Skeletal muscle satellite cell (primary cell): ENCODE data around the gene MRTFB.
A peak's percentile ranks its signal among the peaks of the same experiment; 100 is the strongest.
"Not testable (repeated sequence)": the region's sequence is repeated elsewhere in the genome, so short reads cannot be mapped to it uniquely, and the experiment has no call there.

Experiments used
- H3K27me3 ChIP-seq: 2 replicates; pipeline ENCODE4 v1.7.0; 2013; ENCODE audit warnings: low read length; ENCODE audit not compliant: control insufficient read depth, insufficient read depth
- H3K36me3 ChIP-seq: 2 replicates; pipeline ENCODE4 v1.7.0; 2013; ENCODE audit warnings: mild to moderate bottlenecking, control low read depth, low read length; ENCODE audit not compliant: insufficient read depth
- H3K4me1 ChIP-seq: 2 replicates; pipeline ENCODE4 v1.7.0; 2013; ENCODE audit warnings: low read length; ENCODE audit not compliant: control insufficient read depth, insufficient read depth
- H3K4me2 ChIP-seq: 2 replicates; pipeline ENCODE4 v1.7.0; 2013; ENCODE audit warnings: mild to moderate bottlenecking, low read length
- H3K4me3 ChIP-seq: 2 replicates; pipeline ENCODE4 v1.7.0; 2013; ENCODE audit warnings: low read length
- H3K9ac ChIP-seq: 2 replicates; pipeline ENCODE4 v1.7.0; 2013; ENCODE audit warnings: mild to moderate bottlenecking, low read depth, low read length, moderate library complexity
- H3K9me3 ChIP-seq: replicated peaks from 2 replicates; pipeline ENCODE4 v1.7.0; 2013; ENCODE audit warnings: mild to moderate bottlenecking, control low read depth, low read length

MRTFB gene

DNA sequence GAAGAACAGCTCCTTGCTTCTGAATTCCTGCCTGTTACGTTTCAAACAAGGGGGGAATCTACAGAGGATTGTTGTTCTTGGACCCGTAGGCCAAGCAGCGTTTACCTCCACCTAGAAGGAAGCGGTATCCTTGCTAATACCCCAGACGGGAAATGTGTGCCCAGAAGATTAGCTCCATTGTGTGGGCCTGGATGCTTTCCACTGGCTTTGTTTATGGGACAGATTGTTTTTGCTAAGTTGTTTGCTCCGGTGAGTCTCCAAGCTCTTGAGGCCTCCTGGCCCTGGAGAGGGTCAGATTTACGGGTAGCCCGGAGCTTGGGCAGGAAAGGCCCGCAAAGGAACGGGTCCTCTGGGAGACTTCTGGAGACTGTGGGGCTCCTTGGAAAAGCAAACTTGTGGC is 28.4 kb upstream of the MRTFB start:
- Histone ChIP-seq H3K9ac (no peak overlapping the region), H3K36me3 (no peaks in the 10 kb centered on the region), H3K27me3 (peaks cover 13% of the 10 kb centered on the region), H3K9me3 (no peaks in the 10 kb centered on the region), H3K4me1 (no peaks in the 10 kb centered on the region), H3K4me2 (no peak overlapping the region), H3K4me3 (no peak overlapping the region)

DNA sequence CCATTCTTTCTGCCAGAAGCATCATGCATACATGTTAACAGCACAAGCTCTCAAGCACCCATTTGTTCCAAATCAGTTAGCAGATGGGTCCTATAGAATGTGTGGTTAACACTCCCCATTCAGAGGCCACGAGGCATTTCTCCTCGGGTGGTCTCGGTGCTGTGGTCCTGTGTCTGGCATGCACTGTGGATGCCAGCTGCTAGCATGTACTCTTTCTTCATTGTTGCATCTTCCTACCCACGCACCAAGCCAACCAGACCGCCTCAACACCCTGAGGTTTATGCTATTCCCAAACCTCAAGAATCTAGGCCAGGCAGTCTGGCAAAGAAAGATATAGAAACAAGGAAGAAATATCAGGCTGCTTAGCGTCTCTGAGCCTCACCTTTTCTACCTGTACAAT is 27.8 kb upstream of the MRTFB start:
- no peak overlapping the region for H3K4me2 ChIP-seq
- peaks cover 13% of the 10 kb centered on the region for H3K27me3 ChIP-seq
- no peaks in the 10 kb centered on the region for H3K36me3 ChIP-seq
- H3K4me3 ChIP-seq: no peak overlapping the region
- H3K4me1 ChIP-seq: no peaks in the 10 kb centered on the region
- no peaks in the 10 kb centered on the region for H3K9me3 ChIP-seq
- H3K9ac ChIP-seq: no peak overlapping the region

DNA sequence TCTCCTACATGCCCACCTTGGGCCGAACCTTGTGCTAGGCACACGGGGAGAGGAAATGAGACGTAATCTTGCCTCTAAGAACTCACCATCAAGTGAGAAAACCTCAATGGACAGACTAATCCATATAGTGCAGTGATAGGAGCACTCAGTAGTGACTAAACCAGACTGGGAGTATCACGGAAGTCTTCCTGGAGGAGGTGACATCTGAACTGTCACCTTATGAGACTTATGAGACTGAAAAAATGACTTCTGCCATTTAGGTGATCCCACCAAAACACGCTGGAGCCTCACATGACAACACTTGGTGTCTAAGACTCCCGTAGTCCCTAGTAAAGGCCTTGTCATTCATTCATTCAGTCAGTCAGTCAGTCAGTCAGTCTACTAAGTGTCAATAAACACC is 27.3 kb upstream of the MRTFB start:
- Histone ChIP-seq H3K9me3 (no peaks in the 10 kb centered on the region), H3K4me2 (no peak overlapping the region)

DNA sequence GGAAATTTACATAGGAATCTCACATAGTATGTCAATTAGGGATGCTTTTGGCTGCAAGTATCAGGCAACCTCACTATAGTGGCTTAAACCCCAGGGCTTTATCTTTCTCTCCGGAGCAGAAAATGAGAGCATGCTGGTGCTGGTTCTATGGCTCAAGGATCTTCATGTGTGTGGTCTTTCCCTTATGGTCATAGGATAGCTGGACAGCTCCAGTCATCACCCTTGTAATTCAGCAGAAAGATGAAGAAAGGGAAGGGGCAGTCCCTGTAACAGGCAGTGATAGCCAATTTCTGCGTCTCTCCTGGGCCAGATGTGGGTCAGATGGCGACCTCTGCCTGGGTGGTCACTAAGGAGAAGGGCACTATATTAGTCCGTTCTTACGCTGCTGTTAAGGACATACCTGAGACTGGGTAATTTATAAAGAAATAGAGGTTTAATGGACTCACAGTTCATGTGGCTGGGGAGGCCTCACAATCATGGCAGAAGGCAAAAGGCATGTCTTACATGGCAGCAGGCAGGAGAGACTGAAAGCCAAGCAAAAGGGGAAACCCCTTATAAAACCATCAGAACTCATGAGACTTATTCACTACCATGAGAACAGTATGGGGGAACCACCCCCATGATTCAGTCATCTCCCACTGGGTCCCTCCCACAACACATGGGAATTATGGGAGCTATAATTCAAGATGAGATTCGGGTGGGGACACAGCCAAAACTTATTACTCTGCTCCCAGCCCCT is 23.8 kb upstream of the MRTFB start:
- H3K36me3 ChIP-seq, H3K4me1 ChIP-seq, H3K4me2 ChIP-seq, H3K9me3 ChIP-seq, H3K9ac ChIP-seq, H3K4me3 ChIP-seq: not testable (repeated sequence)
- peaks cover 13% of the 10 kb centered on the region for H3K27me3 ChIP-seq

More for the DNA sequence above, 27.3 kb upstream of the MRTFB start:
- no peak overlapping the region for H3K9ac ChIP-seq
- H3K36me3 ChIP-seq: no peaks in the 10 kb centered on the region
- no peaks in the 10 kb centered on the region for H3K4me1 ChIP-seq
- H3K4me3 ChIP-seq: no peak overlapping the region
- peaks cover 13% of the 10 kb centered on the region for H3K27me3 ChIP-seq

DNA sequence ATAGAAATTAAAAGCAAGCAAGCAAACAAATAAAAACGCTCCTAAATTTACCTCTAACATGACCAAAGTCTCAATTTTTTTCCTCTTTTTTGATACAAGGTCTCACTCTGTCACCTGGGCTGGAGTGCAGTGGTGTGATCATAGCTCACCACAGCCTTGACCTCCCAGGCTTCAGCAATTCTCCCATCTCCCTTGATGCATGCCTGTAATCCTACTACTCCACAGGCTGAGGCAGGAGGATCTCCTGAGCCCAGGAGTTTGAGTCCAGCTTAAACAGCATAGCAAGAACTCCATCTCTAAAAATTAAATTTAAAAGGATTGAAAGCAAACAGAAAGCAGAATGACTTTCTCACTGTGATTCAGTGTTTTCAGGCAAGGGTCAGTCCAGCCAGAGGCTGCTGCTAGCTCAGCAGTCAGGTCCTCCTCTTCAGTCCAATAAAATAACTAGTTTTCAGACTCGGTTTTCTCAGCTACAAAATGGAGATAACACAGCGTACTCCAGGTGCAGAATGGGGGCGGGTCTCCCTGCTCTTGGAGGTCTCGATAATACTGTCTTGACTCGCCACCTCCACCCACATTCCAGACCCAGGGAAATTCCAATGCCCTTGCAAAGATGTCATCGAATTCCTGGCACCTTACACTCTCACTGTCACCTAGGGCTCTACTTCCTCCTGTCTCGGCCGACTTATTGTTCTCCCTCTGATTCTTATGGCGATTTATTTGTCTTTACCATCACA is 20.7 kb upstream of the MRTFB start:
- H3K4me1 ChIP-seq: no peaks in the 10 kb centered on the region
- H3K27me3 ChIP-seq: peaks cover 7% of the 10 kb centered on the region
- no peaks in the 10 kb centered on the region for H3K9me3 ChIP-seq
- no peak overlapping the region for H3K4me2 ChIP-seq
- no peak overlapping the region for H3K9ac ChIP-seq
- H3K36me3 ChIP-seq: no peaks in the 10 kb centered on the region
- H3K4me3 ChIP-seq: no peak overlapping the region

DNA sequence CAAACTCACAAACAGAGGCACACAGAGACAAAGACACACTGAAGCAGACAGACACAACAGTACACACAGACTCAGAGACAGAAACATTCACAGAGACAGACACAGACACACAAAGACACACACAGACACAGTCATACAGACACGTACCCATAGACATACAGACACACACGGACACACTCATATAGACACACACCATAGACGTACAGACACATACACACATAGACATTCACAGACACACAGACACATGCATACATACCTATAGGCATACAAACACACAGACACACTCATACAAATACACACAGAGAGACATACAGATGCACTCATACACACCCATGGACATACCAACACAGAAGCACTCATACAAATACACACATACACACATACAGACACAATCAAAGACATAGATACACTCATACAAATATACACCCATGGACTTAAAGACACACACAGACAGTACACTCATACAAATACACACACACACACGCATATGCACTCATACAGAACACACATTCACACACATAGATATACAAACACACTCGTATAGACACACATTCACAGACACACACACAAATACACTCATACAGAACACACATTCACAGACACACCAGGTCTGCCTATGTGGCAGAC is 19.9 kb upstream of the MRTFB start:
- no peaks in the 10 kb centered on the region for H3K4me1 ChIP-seq
- H3K4me2 ChIP-seq: no peak overlapping the region
- no peak overlapping the region for H3K4me3 ChIP-seq
- H3K36me3 ChIP-seq: no peaks in the 10 kb centered on the region
- H3K9ac ChIP-seq: no peak overlapping the region
- H3K27me3 ChIP-seq: peaks cover 7% of the 10 kb centered on the region
- no peaks in the 10 kb centered on the region for H3K9me3 ChIP-seq

DNA sequence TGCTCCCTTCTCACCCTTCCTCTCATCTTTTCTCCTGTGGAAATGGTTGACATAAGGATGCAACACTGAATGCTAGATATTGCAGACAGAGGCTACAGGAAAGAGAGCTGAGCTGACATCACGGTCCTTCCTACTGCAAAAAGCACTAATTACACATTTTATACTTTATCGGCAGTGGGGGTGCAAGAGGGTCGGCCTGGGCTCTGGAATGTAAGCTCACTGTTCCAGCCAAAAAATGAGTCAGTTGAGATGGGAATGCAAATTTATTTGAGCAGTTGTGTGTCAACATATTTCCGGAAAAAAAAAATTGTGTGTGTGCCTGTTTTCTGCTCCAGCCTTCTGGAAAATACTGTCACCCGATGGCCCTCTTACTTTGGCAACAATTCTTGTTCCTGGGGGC is 14.1 kb upstream of the MRTFB start:
- no peak overlapping the region for H3K4me3 ChIP-seq
- H3K27me3 ChIP-seq: no peaks in the 10 kb centered on the region
- H3K9ac ChIP-seq: no peak overlapping the region
- peaks cover 8% of the 10 kb centered on the region for H3K4me1 ChIP-seq
- no peaks in the 10 kb centered on the region for H3K36me3 ChIP-seq
- peak overlapping the region; percentile 37 for H3K4me2 ChIP-seq
- no peaks in the 10 kb centered on the region for H3K9me3 ChIP-seq

DNA sequence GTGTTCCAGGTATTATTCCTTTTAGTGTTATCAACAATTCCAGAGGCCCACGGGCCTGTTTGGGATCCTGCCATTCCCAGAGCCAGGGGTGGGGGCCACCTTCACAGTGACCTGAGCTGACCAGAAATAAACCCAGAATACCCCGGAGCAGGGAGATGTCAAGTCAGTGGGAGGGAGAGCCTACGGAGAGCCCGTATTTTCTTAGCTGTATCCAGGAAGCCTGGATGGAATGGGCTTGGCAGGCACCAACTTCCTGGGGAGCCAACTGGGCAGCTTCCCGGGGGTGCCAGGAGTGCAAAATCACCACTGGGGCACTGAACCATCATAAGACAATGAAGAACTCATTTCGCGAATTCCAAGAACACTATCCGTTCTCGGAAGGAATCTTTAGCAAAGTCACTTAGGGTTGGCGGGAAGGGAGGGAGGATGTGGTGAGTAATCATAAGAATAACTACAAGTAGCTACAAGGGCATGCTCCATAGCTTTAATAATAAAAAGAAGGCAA is 13.2 kb upstream of the MRTFB start:
- Histone ChIP-seq H3K4me1 (peaks cover 8% of the 10 kb centered on the region), H3K4me3 (no peak overlapping the region)

DNA sequence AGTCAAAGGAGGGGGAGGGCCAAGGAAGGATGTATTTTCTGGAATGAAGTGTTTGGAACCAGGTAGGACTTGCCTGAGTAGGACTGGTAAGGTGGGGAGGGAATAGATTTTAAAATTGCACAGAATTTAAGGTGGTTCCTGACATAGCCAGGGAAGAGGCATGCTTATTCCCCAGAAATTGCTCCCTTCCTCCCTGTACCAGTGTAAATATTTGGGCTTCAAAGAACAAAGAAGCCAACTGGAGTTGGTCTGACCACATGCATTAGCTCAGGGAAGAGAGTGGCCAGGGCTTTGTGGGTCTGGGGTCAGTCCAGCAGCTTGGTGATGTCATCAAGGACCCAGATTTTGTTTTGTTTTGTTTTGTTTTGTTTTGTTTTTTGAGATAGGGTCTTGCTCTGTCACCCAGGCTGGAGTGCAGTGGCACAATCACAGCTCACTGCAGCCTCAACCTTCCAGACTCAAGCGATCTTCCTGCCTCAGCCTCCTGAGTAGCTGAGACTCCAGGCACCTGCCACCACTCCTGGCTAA is 9.3 kb upstream of the MRTFB start:
- Histone ChIP-seq H3K27me3 (peaks cover 6% of the 10 kb centered on the region), H3K4me3 (no peak overlapping the region), H3K9ac (no peak overlapping the region), H3K9me3 (no peaks in the 10 kb centered on the region), H3K36me3 (no peaks in the 10 kb centered on the region), H3K4me2 (no peak overlapping the region), H3K4me1 (peaks cover 8% of the 10 kb centered on the region)

More for the DNA sequence above, 13.2 kb upstream of the MRTFB start:
- H3K36me3 ChIP-seq: no peaks in the 10 kb centered on the region
- peak overlapping the region; percentile 6 for H3K4me2 ChIP-seq
- no peaks in the 10 kb centered on the region for H3K9me3 ChIP-seq
- no peaks in the 10 kb centered on the region for H3K27me3 ChIP-seq
- no peak overlapping the region for H3K9ac ChIP-seq

DNA sequence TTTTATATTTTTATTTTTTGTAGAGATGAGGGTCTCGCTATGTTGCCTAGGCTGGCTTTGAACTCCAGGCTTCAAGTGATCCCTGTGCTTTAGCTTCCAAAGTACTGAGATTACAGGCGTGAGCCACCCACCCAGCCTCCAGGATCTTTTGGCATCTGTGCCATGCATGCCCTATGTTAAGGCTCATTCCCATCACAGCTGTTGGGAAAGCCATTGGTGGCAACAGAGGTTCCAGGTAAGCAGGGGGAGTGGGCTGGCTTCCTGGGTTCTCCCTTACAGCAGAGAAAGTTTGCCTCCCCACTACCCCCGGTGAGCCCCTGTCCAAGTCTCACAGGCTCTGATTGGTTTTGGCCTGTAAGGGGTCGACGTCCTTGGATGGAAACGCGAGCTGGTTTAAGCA is 8.9 kb upstream of the MRTFB start:
- no peak overlapping the region for H3K9ac ChIP-seq
- no peak overlapping the region for H3K4me3 ChIP-seq
- H3K4me1 ChIP-seq: peaks cover 6% of the 10 kb centered on the region
- H3K9me3 ChIP-seq: no peaks in the 10 kb centered on the region
- H3K36me3 ChIP-seq: no peaks in the 10 kb centered on the region
- H3K4me2 ChIP-seq: no peak overlapping the region
- peaks cover 6% of the 10 kb centered on the region for H3K27me3 ChIP-seq
